Stimulated activated CD8-positive, alpha-beta memory T cell treated with anti-CD3 and anti-CD28 coated beads, Interleukin-15, amount 100 ng/mL, for 48 hours (primary cell): ENCODE results near the gene GOLGA6L22.
"Not testable (repeated sequence)": the region's sequence is repeated elsewhere in the genome, so short reads cannot be mapped to it uniquely, and the experiment has no call there.

Experiments used
- DNase-seq, 2 donors: peaks; one replicate each; pipeline ENCODE4 v3.0.0-alpha.2; 2020; ENCODE audit warnings: low read depth in 2 of 2

The GOLGA6L22 gene

GRCh38 chr15:22458603-22459002, at the start of gene GOLGA6L22:
TSS of gene GOLGA6L22 (plus strand) at chr15:22458903. CDS start at chr15:22458994, 91 bp downstream.
- DNase-seq: not testable (repeated sequence)

GRCh38 chr15:22417288-22417687, 41.4 kb upstream of the GOLGA6L22 start:
- not testable (repeated sequence) for DNase-seq

GRCh38 chr15:22417795-22418194, 40.9 kb upstream of the GOLGA6L22 start:
- not testable (repeated sequence) for DNase-seq

GRCh38 chr15:22418212-22418611, 40.5 kb upstream of the GOLGA6L22 start:
- DNase-seq: not testable (repeated sequence)

- DNase-seq: not testable (repeated sequence)
Measured at GRCh38 chr15:22418666-22419065, 40.0 kb upstream of the GOLGA6L22 start.

- DNase-seq: not testable (repeated sequence)
Measured at GRCh38 chr15:22420340-22420739, 38.4 kb upstream of the GOLGA6L22 start.

GRCh38 chr15:22429426-22429825, 29.3 kb upstream of the GOLGA6L22 start:
- not testable (repeated sequence) for DNase-seq

GRCh38 chr15:22431687-22432086, 27.0 kb upstream of the GOLGA6L22 start:
- not testable (repeated sequence) for DNase-seq

GRCh38 chr15:22494490-22495113, 35.9 kb downstream of the GOLGA6L22 start:
- peak; percentile 12 to 14 for DNase-seq

GRCh38 chr15:22497200-22497599, 38.5 kb downstream of the GOLGA6L22 start:
- DNase-seq: not testable (repeated sequence)

GRCh38 chr15:22498220-22498925, 39.7 kb downstream of the GOLGA6L22 start:
- DNase-seq: not testable (repeated sequence)

GRCh38 chr15:22502272-22502671, 43.6 kb downstream of the GOLGA6L22 start:
- not testable (repeated sequence) for DNase-seq

- not testable (repeated sequence) for DNase-seq
Measured at GRCh38 chr15:22506959-22507358, 48.3 kb downstream of the GOLGA6L22 start.

- DNase-seq: not testable (repeated sequence)
Measured at GRCh38 chr15:22516140-22516539, 57.4 kb downstream of the GOLGA6L22 start.
